GM13976 (cell line): ENCODE data around the gene ADCYAP1R1.

ENCODE experiments used
- DNase-seq: peaks from one replicate; pipeline ENCODE4 v3.0.0; 2012; ENCODE audit warnings: low spot score
- in situ Hi-C: fragments of 300-500 bp; cut with MboI; formaldehyde crosslinking; loops from one replicate; pipeline ENCODE4 v1.12.0; 2022; ENCODE audit warnings: low sequenced_read_pairs, mixed read lengths, inconsistent platforms; ENCODE audit not compliant: unreplicated experiment
- TF ChIP-seq, protein P1 (sequence below): IDR thresholded peaks from 2 replicates; pipeline ENCODE4 v1.5.1; 2012; ENCODE audit warnings: borderline replicate concordance, mild to moderate bottlenecking; ENCODE audit not compliant: insufficient read depth; ENCODE audit errors: extremely low read depth, missing control alignments, control extremely low read depth

Gene ADCYAP1R1

DNA sequence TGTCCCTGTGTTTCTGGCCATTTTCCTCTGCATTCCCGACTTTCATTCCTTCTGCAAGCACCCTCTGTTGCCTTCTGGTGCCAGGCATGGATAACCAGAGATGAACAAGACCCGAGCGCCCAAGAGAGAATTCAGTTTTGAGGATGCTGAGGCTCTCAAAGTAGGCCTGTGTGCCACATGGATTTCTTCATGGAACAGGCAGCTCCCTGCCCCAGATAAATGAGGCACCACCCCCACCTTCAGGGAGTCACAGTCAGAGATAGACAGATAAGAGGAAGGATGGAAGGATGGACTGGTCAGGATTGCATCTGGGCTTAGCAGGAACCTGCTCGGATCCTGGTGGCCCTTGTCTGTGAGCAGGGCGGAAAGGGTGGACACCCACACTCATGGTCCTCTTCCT lies 49.4 kb downstream of the ADCYAP1R1 start:
- peak; percentile 15 for DNase-seq
- in situ Hi-C loops, result no loop called here
- TF ChIP-seq, protein P1, sequence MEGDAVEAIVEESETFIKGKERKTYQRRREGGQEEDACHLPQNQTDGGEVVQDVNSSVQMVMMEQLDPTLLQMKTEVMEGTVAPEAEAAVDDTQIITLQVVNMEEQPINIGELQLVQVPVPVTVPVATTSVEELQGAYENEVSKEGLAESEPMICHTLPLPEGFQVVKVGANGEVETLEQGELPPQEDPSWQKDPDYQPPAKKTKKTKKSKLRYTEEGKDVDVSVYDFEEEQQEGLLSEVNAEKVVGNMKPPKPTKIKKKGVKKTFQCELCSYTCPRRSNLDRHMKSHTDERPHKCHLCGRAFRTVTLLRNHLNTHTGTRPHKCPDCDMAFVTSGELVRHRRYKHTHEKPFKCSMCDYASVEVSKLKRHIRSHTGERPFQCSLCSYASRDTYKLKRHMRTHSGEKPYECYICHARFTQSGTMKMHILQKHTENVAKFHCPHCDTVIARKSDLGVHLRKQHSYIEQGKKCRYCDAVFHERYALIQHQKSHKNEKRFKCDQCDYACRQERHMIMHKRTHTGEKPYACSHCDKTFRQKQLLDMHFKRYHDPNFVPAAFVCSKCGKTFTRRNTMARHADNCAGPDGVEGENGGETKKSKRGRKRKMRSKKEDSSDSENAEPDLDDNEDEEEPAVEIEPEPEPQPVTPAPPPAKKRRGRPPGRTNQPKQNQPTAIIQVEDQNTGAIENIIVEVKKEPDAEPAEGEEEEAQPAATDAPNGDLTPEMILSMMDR, result no peak

DNA sequence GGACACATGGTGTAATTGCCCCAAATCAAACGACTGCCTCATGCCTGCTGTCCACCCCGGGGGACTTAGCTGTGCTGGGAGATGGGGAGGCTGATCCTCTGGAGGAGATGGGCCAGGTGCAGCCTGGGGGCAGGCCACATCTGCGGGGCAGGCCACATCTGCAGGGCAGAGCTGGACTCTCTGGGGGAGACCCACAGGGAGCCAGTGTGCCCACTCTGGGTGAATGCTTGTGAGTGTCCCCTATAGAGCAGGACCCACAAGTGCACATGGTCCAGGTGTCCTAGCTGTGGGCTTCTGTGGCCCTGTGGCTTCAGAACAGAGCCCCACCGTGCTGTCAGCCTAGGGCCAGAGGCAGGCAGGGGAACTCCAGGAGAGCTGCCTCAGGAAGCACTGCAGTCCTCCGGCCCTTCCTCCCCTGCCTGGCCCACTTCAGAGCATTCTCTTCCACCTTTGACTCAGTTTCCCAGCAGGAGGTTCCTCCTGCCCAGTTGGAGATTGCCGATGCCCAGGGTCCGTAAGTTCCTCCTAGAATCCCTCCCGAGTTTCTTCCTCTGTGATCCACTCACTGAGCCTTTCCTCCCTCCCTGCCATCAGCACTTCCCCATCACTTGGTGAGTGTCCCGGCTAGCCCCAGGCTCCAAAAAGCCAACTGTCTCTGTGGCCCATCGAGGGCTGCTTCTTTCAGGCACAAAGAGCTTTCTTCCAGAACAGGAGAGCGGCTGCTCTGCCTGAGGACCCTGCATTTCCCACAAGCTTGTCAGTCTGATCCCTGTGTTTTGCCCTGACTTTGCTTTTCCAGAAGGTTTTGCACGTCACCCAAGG lies 50.3 kb downstream of the ADCYAP1R1 start:
- in situ Hi-C loops, result no loop called here

DNA sequence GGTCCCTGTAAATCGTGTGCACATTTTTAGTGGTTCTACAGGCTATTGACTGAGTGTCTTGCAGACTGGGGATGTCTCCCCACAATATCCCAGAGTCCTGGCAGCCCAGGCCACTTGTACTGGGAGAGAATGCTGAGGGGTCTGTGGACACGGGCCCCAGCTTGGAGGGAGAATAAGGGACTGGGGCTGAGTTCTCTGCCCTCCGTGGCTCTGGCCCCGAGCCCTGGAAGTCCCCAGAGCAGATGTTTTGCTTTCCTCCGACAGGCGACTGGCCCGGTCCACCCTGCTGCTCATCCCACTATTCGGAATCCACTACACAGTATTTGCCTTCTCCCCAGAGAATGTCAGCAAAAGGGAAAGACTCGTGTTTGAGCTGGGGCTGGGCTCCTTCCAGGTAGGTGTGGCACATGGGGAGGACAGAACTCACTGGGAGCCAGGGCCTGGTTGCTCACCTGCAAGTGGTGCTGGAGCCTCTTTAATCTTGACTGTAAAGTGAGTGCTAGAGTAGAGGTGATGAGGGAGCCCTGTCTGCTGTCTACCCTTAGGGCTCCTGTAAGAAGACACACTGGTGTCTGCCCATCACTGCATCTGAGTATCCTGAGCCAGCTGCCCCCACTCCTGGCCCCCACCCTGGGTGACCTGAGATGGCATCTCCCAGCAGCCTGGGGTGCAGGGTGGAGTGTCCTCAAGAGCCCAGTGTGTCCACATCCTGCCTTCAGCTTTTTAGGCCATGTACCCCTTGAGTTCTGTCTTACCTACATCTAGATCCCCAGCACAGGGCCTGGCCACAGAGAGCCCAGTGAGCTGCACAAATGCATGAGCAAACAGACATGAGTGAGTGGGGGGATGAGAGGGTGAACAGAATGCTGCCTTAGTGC lies 51.1 kb downstream of the ADCYAP1R1 start:
- TF ChIP-seq, protein P1, result no peak
- DNase-seq, result peak; percentile 18
- in situ Hi-C loops, result no loop called here

More for the DNA sequence above, 50.3 kb downstream of the ADCYAP1R1 start:
- DNase-seq, result peak; percentile 19
- TF ChIP-seq, protein P1, result no peak

DNA sequence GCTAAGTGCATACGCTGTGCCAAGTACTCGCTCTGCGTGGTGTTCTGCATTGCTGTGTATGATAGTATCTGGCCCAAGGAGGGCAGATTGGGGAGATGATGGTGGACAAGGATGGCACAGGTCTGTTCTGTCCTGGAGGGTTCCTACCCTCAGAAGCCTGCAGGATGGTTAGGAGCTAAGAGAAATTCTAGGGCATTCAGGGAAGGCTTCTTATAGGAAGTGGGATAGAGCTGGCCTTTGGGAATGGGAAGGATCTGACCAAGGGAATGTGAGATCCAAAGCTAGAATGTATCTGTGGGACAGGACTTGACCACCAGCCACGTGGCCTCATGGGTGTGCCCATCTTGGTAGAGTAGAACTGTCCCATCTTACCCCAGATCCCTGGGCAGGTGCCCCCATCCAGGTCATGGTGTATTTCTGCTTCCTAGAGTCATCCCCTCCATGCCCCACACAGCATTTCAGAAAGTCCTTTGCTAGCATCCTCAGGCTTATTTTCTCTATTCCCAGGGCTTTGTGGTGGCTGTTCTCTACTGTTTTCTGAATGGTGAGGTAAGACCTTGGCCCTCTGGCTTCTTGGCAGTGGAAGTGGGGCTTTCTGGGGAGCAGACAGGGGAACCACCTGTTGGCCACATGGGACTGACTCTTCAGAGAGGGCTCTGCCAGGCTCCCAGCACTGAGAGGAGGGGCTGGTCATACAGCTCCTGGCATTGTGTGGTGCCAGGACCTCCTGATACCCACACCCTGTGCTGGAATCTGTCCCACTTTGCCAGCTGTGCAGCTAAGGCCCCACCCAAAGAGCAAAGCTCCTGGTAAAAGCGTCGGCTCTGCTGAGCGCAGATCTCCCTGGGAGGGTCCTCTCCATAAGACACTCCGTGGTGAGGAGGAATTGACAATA lies 52.5 kb downstream of the ADCYAP1R1 start:
- TF ChIP-seq, protein P1, result no peak
- in situ Hi-C loops, result no loop called here

DNA sequence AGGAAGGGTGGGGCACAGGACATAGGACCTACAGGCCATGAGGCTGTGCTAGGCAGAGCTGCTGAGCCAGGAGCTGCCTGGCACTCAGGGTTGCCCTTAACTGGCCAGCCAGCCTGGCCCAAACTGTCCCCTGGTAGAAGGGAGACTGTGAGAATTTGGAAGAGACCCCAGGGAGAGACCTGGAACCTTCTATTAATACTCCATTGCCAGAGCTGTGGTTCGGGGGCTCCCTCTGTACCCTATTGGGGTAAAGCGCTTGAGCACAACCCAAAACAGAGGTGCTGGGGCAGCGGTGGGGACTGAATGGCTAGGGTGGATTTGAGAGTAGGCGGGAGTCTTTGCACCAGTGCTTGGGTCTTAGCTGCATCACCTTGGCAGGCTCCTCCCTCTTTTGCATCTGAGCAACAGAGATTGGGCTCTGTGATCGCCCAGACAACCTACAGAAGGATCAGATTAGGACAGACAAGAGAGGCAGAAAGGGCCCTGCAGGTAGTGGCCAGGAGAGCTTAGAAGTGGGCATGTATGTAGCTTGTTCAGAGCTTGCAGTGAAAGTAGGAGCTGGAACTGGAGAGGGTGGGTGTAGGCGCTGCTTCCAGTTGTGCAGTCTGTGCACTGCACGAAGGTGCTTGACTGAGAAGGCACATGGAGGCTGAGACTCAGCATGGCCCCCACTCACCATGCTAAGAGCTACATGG lies 53.3 kb downstream of the ADCYAP1R1 start:
- in situ Hi-C loops, result no loop called here
- DNase-seq, result no peak
- TF ChIP-seq, protein P1, result no peak

More for the DNA sequence above, 52.5 kb downstream of the ADCYAP1R1 start:
- DNase-seq, result peak; percentile 6
